ENCODE results near the gene IFNAR1. TPM values are rescaled to one million over a fixed set of nuclear protein-coding genes. Genes with fewer than 3 reads are reported as not detected.

IFNAR1 gene
- total RNA-seq, 3 donors from 2014 or later (not counting 1 experiment from before 2014, with no cell fraction given), result 15.0 to 21.3 (median 19.3) TPM

DNA sequence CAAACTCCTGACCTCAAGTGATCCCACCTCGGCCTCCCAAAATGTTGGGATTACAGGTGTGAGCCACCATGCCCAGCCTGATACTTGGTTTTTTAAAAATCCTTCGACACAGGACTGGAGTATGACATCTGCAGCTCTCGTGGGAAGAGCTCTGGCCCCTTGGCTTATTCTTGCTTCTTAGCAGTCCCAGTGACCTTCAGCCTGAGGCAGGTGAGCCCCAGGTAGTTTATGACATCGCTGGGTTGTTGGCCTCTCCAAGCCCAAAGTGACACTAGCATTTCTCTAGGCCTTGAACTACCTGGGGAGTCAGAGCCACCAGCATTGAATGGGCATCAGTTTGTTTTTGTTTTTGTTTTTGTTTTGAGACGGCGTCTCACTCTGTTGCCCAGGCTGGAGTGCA is 62.5 kb downstream of the IFNAR1 start:
- no peak for TF ChIP-seq CTCF (IDR thresholded peaks at IDR 0.05)
- no peaks in the 10 kb centered on the region for H3K9me3 Mint-ChIP-seq
- Histone ChIP-seq H3K9me3 (ENCODE audit: control insufficient read depth, insufficient read depth, low read length) (no peaks in the 10 kb centered on the region), H3K36me3 (ENCODE audit: control insufficient read depth, insufficient read depth, low read length) (no peaks in the 10 kb centered on the region), H3K27ac (ENCODE audit: low read length) (no peak overlapping the region), H3K4me3 (ENCODE audit: low read length) (no peak overlapping the region), H3K4me1 (ENCODE audit: control insufficient read depth, insufficient read depth, low read length) (peaks cover 39% of the 10 kb centered on the region), H3K27me3 (ENCODE audit: control insufficient read depth, insufficient read depth, low read length) (peaks cover 59% of the 10 kb centered on the region)
- DNase-seq, result no peak
- H3K4me1 Mint-ChIP-seq, result peaks cover 30 to 33% of the 10 kb centered on the region in 2 donors
- 97% methylated on average over 6 of the region's 6 CpGs for WGBS (ENCODE audit: insufficient coverage)
- peaks cover 43 to 50% of the 10 kb centered on the region in 2 donors for H3K27me3 Mint-ChIP-seq (ENCODE audit: low read depth in 2 of 2)
- intact Hi-C loops (cut with micrococcal nuclease), result no loop called here
- no peak for ATAC-seq
- no peak overlapping the region for H3K4me3 Mint-ChIP-seq
- no peaks in the 10 kb centered on the region for H3K36me3 Mint-ChIP-seq
- H3K27ac Mint-ChIP-seq, result no peak overlapping the region

DNA sequence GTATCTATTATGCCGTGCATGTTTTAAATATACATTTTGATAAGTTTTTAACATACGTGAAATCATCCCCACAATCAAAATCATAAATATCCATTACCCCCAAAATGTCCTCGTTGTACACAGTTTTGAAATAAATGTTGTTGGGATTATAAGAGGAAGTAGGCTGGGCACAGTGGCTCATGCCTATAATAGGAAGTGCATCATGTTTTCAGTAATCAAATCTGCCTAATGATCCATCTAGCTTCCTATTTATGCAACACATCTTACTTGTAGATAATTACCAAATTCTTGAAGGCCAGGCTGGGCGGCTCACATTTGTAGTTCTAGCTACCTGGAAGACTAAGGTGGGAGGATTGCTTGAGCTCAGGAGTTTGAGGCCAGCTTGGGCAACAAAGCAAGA is 63.4 kb downstream of the IFNAR1 start:
- no peak for ATAC-seq

GRCh38 chr21:33390479-33390878 is 65.7 kb downstream of the IFNAR1 start:
- 89% methylated on average over 5 of the region's 5 CpGs for WGBS (ENCODE audit: insufficient coverage)
- Mint-ChIP-seq H3K4me3 (no peak overlapping the region), H3K36me3 (no peaks in the 10 kb centered on the region), H3K4me1 (peaks cover 1 to 3% of the 10 kb centered on the region in 2 donors), H3K27ac (no peak overlapping the region), H3K27me3 (ENCODE audit: low read depth in 2 of 2) (peaks cover 51 to 55% of the 10 kb centered on the region in 2 donors), H3K9me3 (no peaks in the 10 kb centered on the region)
- DNase-seq (no peak), ATAC-seq (no peak)
- H3K4me3 ChIP-seq (ENCODE audit: low read length), result no peak overlapping the region
- H3K4me1 ChIP-seq (ENCODE audit: control insufficient read depth, insufficient read depth, low read length), result peaks cover 22% of the 10 kb centered on the region
- no peaks in the 10 kb centered on the region for H3K9me3 ChIP-seq (ENCODE audit: control insufficient read depth, insufficient read depth, low read length)
- no peak overlapping the region for H3K27ac ChIP-seq (ENCODE audit: low read length)
- intact Hi-C loops (cut with micrococcal nuclease), result no loop called here
- H3K27me3 ChIP-seq (ENCODE audit: control insufficient read depth, insufficient read depth, low read length), result peaks cover 66% of the 10 kb centered on the region
- no peaks in the 10 kb centered on the region for H3K36me3 ChIP-seq (ENCODE audit: control insufficient read depth, insufficient read depth, low read length)
- no peak for TF ChIP-seq CTCF (IDR thresholded peaks at IDR 0.05)

More for the DNA sequence above, 63.4 kb downstream of the IFNAR1 start:
- H3K27me3 ChIP-seq (ENCODE audit: control insufficient read depth, insufficient read depth, low read length), result peaks cover 53% of the 10 kb centered on the region
- intact Hi-C loops (cut with micrococcal nuclease), result no loop called here
- H3K4me1 ChIP-seq (ENCODE audit: control insufficient read depth, insufficient read depth, low read length), result peaks cover 30% of the 10 kb centered on the region
- no peaks in the 10 kb centered on the region for H3K36me3 ChIP-seq (ENCODE audit: control insufficient read depth, insufficient read depth, low read length)
- 94% methylated on average over 1 of the region's 4 CpGs for WGBS (ENCODE audit: insufficient coverage)
- no peak for TF ChIP-seq CTCF (IDR thresholded peaks at IDR 0.05)
- no peak overlapping the region for H3K27ac ChIP-seq (ENCODE audit: low read length)
- Mint-ChIP-seq H3K27ac (no peak overlapping the region), H3K36me3 (no peaks in the 10 kb centered on the region), H3K4me3 (no peak overlapping the region), H3K27me3 (ENCODE audit: low read depth in 2 of 2) (peaks cover 45 to 50% of the 10 kb centered on the region in 2 donors), H3K9me3 (no peaks in the 10 kb centered on the region), H3K4me1 (peaks cover 22 to 24% of the 10 kb centered on the region in 2 donors)
- no peak overlapping the region for H3K4me3 ChIP-seq (ENCODE audit: low read length)
- no peaks in the 10 kb centered on the region for H3K9me3 ChIP-seq (ENCODE audit: control insufficient read depth, insufficient read depth, low read length)
- DNase-seq, result no peak

DNA sequence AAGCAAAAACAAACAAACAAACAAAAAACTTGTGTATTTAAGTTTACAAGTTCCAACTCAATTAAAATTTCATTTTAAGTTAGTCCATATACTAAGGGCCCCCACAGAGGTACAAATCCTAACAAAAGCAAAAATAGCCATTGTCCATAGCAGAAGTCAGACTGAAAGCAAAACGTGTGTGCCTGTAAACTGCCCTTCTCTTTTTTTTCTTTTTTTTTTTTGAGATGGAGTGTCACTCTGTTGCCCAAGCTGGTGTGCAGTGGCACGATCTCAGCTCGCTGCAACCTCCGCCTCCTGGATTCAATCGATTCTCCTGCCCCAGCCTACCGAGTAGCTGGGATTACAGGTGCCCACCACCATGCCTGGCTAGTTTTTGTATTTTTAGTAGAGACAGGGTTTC is 66.9 kb downstream of the IFNAR1 start:
- no peak for TF ChIP-seq CTCF (IDR thresholded peaks at IDR 0.05)
- Histone ChIP-seq H3K9me3 (ENCODE audit: control insufficient read depth, insufficient read depth, low read length) (no peaks in the 10 kb centered on the region), H3K27me3 (ENCODE audit: control insufficient read depth, insufficient read depth, low read length) (peaks cover 67% of the 10 kb centered on the region), H3K36me3 (ENCODE audit: control insufficient read depth, insufficient read depth, low read length) (no peaks in the 10 kb centered on the region), H3K27ac (ENCODE audit: low read length) (no peak overlapping the region), H3K4me3 (ENCODE audit: low read length) (no peak overlapping the region), H3K4me1 (ENCODE audit: control insufficient read depth, insufficient read depth, low read length) (peaks cover 14% of the 10 kb centered on the region)
- H3K4me3 Mint-ChIP-seq, result no peak overlapping the region
- no peak for ATAC-seq
- DNase-seq, result no peak
- H3K27me3 Mint-ChIP-seq (ENCODE audit: low read depth in 2 of 2), result peaks cover 48 to 60% of the 10 kb centered on the region in 2 donors
- intact Hi-C loops (cut with micrococcal nuclease), result no loop called here
- H3K9me3 Mint-ChIP-seq, result no peaks in the 10 kb centered on the region
- WGBS (ENCODE audit: insufficient coverage), result 86% methylated on average over 6 of the region's 6 CpGs
- no peaks in the 10 kb centered on the region for H3K4me1 Mint-ChIP-seq
- no peaks in the 10 kb centered on the region for H3K36me3 Mint-ChIP-seq
- H3K27ac Mint-ChIP-seq, result no peak overlapping the region
